Right lobe of liver (tissue), 6 donors: Measurements from ENCODE around the gene PIGO. TPM values are rescaled to one million over a fixed set of nuclear protein-coding genes. Genes with fewer than 3 reads are reported as not detected.
A peak's percentile ranks its signal among the peaks of the same experiment; 100 is the strongest.

Experiments
- ATAC-seq, 4 donors: fragments of 200-7000 bp; cut with Tn5 transposase; one replicate each; pipeline ENCODE4 v1.9.1; 2020; ENCODE audit warnings: mild to moderate bottlenecking in 4 of 4, moderate library complexity in 4 of 4
- DNase-seq, 3 donors: peaks; one replicate each; pipeline ENCODE4 v3.0.0-alpha.2; 2020
- H3K27ac ChIP-seq, 3 donors: fragments of 200-600 bp; one replicate each; pipeline ENCODE4 v1.8.0; 2022
- H3K27me3 ChIP-seq, 2 donors: fragments of 200-600 bp; one replicate each; pipeline ENCODE4 v1.8.0; 2022
- H3K36me3 ChIP-seq, 4 donors: fragments of 200-600 bp; sonication (generic) in 1 of 4; one replicate each; pipeline versions ENCODE4 v1.5.1 to v1.8.0; 2017 to 2022; ENCODE audit warnings: control low read depth in 1 of 4
- H3K4me1 ChIP-seq, 4 donors: fragments of 200-600 bp; sonication (generic) in 1 of 4; one replicate each; pipeline versions ENCODE4 v1.5.1 to v1.8.0; 2017 to 2022; ENCODE audit warnings: control low read depth in 1 of 4
- H3K4me3 ChIP-seq, 3 donors: fragments of 200-600 bp; one replicate each; pipeline ENCODE4 v1.8.0; 2022
- H3K9me3 ChIP-seq, 4 donors: fragments of 200-600 bp; sonication (generic) in 1 of 4; one replicate each; pipeline versions ENCODE4 v1.5.1 to v1.8.0; 2017 to 2022; ENCODE audit warnings: control low read depth in 1 of 4
- POLR2A ChIP-seq: fragments of 450-650 bp; IDR thresholded peaks from one replicate; pipeline ENCODE4 v1.6.1; 2017; ENCODE audit warnings: antibody characterized with exemption, mild to moderate bottlenecking
- WGBS: methylation state at CpG from one replicate; pipeline ENCODE4 v1.1.6; 2018; ENCODE audit warnings: low coverage, low lambda C conversion rate; ENCODE audit not compliant: insufficient coverage; ENCODE audit errors: missing lambda C conversion rate; 5-methylcytosine and 5-hydroxymethylcytosine counted together
- intact Hi-C, 2 donors: fragments of 100-400 bp; cut with DNase I; formaldehyde crosslinking; loops; one replicate each; pipeline versions ENCODE4 v1.11.2 to v1.14.1; 2022
- small RNA-seq, 2 experiments: library from RNA; depleted of rRNA; stranded (forward); fragments of <200 nt; gene quantifications; one replicate each; pipeline ENCODE3, GENCODE V24; 2016
- total RNA-seq, 6 experiments: library from RNA; depleted of rRNA in 2 of 6; stranded (reverse); fragments of >200 nt in 2 of 6; fragmentation: NEBNext Ultra II Directional in 3 of 6; extraction: Animal tissue kit (Norgen Biotek cat#: 25700) in 3 of 6; gene quantifications; one replicate each; pipeline versions ENCODE4 v1.1.0 to v1.2.4, GENCODE V29; 2016 to 2023
- TF ChIP-seq, protein P1 (sequence below), 4 donors: fragments of 200-600 bp in 3 of 4; fragments of 450-650 bp in 1 of 4; IDR thresholded peaks; one replicate each; pipeline versions ENCODE4 v1.5.1 to v1.8.0; 2016 to 2022; ENCODE audit warnings: antibody characterized with exemption in 4 of 4, mild to moderate bottlenecking in 2 of 4
- donor health status: DM: no; HTN: yes; CAD: no.
- donor health status: DM: no; HTN: no; CAD: no.
- donor health status: DM: no; HTN: no; CAD: no.
- donor health status: DM: no; HTN: yes; CAD: no.
- donor health status: DM: no; HTN: yes; CAD: no.

The PIGO gene
- total RNA-seq, 6 experiments from 2014 or later = 11.5 to 18.0 (median 15.6) TPM

DNA sequence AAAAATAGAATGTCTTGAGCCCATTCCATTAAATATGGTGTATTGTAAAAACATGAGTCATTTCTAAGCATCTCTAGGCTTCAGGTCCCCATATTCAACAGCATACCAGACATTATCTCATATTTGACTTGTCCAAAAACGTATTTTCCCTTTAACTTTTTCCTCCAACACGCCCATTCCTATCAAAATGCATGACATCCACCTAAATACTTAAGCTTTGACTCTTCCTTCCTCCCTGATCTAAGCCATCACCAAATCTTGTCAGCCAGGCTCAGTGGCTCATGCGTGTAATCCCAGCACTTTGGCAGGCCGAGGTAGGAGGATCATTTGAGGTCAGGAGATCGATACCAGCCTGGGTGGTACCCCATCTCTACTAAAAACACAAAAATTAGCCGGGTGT is 47.9 kb downstream of the PIGO start:
- Histone ChIP-seq H3K4me1 (no peaks in the 10 kb centered on the region), H3K36me3 (peaks cover 0 to 42% (median 10%) of the 10 kb centered on the region in 4 donors), H3K4me3 (no peak overlapping the region), H3K27ac (no peak overlapping the region), H3K27me3 (no peaks in the 10 kb centered on the region), H3K9me3 (no peaks in the 10 kb centered on the region)
- intact Hi-C loops = no loop called here
- DNase-seq (no peak), ATAC-seq (no peak)
- 90% methylated on average over 5 of the region's 6 CpGs for WGBS
- TF ChIP-seq, protein P1, sequence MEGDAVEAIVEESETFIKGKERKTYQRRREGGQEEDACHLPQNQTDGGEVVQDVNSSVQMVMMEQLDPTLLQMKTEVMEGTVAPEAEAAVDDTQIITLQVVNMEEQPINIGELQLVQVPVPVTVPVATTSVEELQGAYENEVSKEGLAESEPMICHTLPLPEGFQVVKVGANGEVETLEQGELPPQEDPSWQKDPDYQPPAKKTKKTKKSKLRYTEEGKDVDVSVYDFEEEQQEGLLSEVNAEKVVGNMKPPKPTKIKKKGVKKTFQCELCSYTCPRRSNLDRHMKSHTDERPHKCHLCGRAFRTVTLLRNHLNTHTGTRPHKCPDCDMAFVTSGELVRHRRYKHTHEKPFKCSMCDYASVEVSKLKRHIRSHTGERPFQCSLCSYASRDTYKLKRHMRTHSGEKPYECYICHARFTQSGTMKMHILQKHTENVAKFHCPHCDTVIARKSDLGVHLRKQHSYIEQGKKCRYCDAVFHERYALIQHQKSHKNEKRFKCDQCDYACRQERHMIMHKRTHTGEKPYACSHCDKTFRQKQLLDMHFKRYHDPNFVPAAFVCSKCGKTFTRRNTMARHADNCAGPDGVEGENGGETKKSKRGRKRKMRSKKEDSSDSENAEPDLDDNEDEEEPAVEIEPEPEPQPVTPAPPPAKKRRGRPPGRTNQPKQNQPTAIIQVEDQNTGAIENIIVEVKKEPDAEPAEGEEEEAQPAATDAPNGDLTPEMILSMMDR (IDR thresholded peaks at IDR 0.05) = no peak
- TF ChIP-seq POLR2A = no peak

DNA sequence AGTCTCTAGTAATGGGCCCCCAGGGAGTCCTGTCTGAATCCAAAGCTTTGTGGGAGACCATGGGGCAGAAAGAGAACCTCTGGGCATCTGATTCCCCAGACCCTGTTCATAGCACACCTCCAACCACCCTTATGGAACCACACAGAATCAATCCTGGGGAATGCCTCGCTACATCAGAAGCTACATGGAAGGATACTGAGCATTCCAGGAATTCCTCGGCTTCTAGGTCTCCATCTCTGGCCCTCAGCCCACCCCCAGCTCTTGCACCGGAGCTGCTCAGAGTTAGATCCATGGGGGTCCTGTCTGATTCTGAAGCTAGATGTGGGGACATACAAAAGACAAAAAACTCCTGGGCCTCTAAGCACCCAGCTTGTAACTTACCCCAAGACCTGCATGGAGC is 52.3 kb downstream of the PIGO start:
- 94% methylated on average over 2 of the region's 3 CpGs for whole genome bisulfite sequencing
- no peak for TF ChIP-seq POLR2A
- TF ChIP-seq, protein P1 (IDR thresholded peaks at IDR 0.05) = no peak
- intact Hi-C loops = no loop called here
- Histone ChIP-seq H3K4me3 (no peak overlapping the region), H3K9me3 (no peaks in the 10 kb centered on the region), H3K27me3 (no peaks in the 10 kb centered on the region), H3K27ac (no peak overlapping the region), H3K4me1 (peaks cover 0 to 5% (median 0%) of the 10 kb centered on the region in 4 donors), H3K36me3 (peaks cover 0 to 8% (median 0%) of the 10 kb centered on the region in 4 donors)
- no peak for ATAC-seq
- DNase-seq = no peak

DNA sequence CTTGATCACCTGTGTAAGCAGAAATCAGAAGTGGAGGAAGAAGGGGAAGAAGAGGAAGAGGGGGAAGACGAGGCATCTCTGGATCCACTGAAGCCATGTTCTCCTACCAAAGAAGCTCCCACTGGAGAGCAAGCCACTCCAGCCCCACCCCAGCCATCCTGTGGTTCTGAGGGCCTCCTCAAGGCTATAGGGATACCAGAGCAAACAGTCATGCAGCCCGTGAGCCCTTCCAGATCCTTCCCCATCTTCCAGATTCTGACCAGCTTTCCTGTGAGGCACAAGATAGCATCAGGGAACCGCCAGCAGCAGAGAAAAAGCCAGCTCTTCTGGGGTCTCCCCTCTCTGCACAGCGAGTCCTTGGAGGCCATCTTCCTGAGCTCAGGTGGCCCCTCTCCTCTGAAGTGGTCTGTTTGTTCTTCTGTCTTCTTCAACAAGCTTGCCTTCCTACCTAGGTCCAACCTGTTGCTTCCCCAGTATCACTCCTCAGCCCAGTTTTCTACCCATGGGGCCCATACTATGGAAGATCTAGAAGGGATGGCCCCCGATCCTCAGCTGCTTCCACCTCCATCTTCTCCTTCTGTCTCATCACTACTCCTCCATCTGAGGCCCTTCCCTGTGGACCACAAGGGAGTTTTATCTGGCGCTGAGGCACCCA is 53.4 kb downstream of the PIGO start:
- no peaks in the 10 kb centered on the region for H3K9me3 ChIP-seq
- no peak overlapping the region for H3K4me3 ChIP-seq
- H3K36me3 ChIP-seq = no peaks in the 10 kb centered on the region
- WGBS = 94% methylated on average over 2 of the region's 6 CpGs
- peaks cover 0 to 5% (median 0%) of the 10 kb centered on the region in 4 donors for H3K4me1 ChIP-seq
- DNase-seq = no peak
- TF ChIP-seq, protein P1 (IDR thresholded peaks at IDR 0.05) = no peak
- TF ChIP-seq POLR2A = no peak
- H3K27me3 ChIP-seq = no peaks in the 10 kb centered on the region
- intact Hi-C loops = no loop called here
- H3K27ac ChIP-seq = peak overlapping the region in 1 of 3 donors; percentile 1
- peak in 2 of 4 donors; percentile 5 to 8 for ATAC-seq

DNA sequence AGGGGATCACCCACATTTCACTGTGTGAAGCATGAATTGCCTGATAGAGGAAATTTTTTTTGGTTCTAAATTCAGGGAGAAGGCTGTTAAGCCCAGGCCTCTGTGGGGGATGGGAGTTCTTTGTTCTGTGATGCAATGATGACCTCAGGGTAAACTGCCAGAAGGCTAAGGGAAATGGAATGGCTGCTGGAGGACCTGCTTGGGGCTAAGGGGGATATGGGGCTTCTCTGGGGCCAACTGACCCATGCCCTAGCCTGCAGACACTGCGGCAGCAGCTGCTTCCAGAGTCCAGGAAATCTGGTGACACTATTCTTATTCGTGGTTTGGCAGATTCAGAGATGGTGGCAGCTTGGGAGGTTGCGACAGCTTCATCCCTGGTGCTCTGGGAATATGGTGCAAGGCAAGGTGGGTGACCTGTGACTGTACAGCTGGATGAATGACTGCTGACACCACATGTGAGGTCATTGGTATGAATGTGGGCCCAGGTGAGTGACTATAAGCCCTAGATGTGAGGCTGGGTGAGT is 54.2 kb downstream of the PIGO start:
- peak overlapping the region in 1 of 3 donors; percentile 1 for H3K27ac ChIP-seq
- peaks cover 0 to 5% (median 0%) of the 10 kb centered on the region in 4 donors for H3K4me1 ChIP-seq
- TF ChIP-seq, protein P1 (IDR thresholded peaks at IDR 0.05) = no peak
- TF ChIP-seq POLR2A = no peak
- no peaks in the 10 kb centered on the region for H3K27me3 ChIP-seq
- H3K4me3 ChIP-seq = no peak overlapping the region
- WGBS = 26% methylated on average over 2 of the region's 3 CpGs
- H3K9me3 ChIP-seq = no peaks in the 10 kb centered on the region
- H3K36me3 ChIP-seq = no peaks in the 10 kb centered on the region
- ATAC-seq (peak; percentile 57 to 87 (median 74)), DNase-seq (no peak)
- intact Hi-C loops = no loop called here

Small RNA genes within 50 kb of the gene (small RNA-seq; reads per million reads assigned to genes)
- 0 to 0.48 reads per million in 2 experiments for gene RN7SL338P

Other genes starting within 250 kb of the PIGO start
- gene PHF24, start 138.3 kb downstream of the PIGO start, total RNA-seq = under 1 TPM in 2 of 6 experiments, not detected in 4; 0.04 to 0.06 TPM
- 1 to 10 TPM; 1.1 to 3.5 (median 1.7) TPM for gene DNAJB5, start 106.8 kb downstream of the PIGO start, total RNA-seq
- gene VCP, start 24.0 kb downstream of the PIGO start, total RNA-seq = 100 to 1,000 TPM; 108 to 159 (median 138) TPM
- 1 to 10 TPM; 2.9 to 7.1 (median 4.2) TPM for gene FANCG, start 16.6 kb downstream of the PIGO start, total RNA-seq
- gene STOML2, start 6.5 kb upstream of the PIGO start, total RNA-seq = 100 to 1,000 TPM in 1 of 6 experiments, 10 to 100 TPM in 5; 59.8 to 102 (median 69.3) TPM
- 1 to 10 TPM; 3.7 to 6.9 (median 5.8) TPM for gene ATOSB, start 19.3 kb upstream of the PIGO start, total RNA-seq
- 10 to 100 TPM; 14.5 to 23.0 (median 20.7) TPM for gene UNC13B, start 65.4 kb upstream of the PIGO start, total RNA-seq